GM12892 (cell line): ENCODE data around the gene PRR33.
"Not testable (repeated sequence)": the region's sequence is repeated elsewhere in the genome, so short reads cannot be mapped to it uniquely, and the experiment has no call there.

Experiments used
- POLR2A ChIP-seq: IDR thresholded peaks from 2 replicates; pipeline ENCODE4 v1.6.1; 2011; ENCODE audit warnings: low read depth, low read length, control low read depth
- POLR2AphosphoS5 ChIP-seq: IDR thresholded peaks from 2 replicates; pipeline ENCODE4 v1.6.1; 2011; ENCODE audit warnings: low read depth, low read length, control low read depth

DNA sequence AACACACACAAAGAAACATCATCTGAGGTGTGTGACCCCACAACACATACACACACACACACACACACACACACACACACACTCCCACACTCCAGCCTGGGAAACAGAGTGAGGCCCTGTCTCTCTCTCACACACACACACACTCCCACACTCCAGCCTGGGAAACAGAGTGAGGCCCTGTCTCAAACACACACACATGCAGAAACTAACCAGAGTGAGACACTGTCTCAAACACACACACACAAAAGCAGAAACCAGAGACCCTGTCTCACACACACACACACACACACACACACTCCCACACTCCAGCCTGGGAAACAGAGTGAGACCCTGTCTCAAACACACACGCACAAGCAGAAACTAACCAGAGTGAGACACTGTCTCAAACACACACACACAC, 48.1 kb upstream of the PRR33 start:
- TF ChIP-seq POLR2A, POLR2AphosphoS5: not testable (repeated sequence)
